Calu3 (cell line): ENCODE results near the gene SKAP1. TPM values are rescaled to one million over a fixed set of nuclear protein-coding genes. Genes with fewer than 3 reads are reported as not detected.

Experiments used
- BruUV-seq: library from RNA; stranded (reverse); fragments of 400-500 nt; replicated peaks from 2 replicates; lab custom pipeline; 2021; lab: Mats Ljungman, UMichigan
- CTCF ChIA-PET: fragments of 300-600 bp; sonication (Branson Sonifier 250); formaldehyde crosslinking; loops from one replicate; lab custom pipeline; 2022; ENCODE audit warnings: antibody characterized with exemption; lab: Charles Lee
- DNase-seq: peaks from one replicate; pipeline ENCODE4 v3.0.0; 2022
- H3K27ac Mint-ChIP-seq: one replicate; pipeline ENCODE4 v1.8.0; 2022; ENCODE audit warnings: mixed read lengths; ENCODE audit not compliant: unreplicated experiment
- H3K27me3 Mint-ChIP-seq: one replicate; pipeline ENCODE4 v1.8.0; 2022; ENCODE audit warnings: mixed read lengths; ENCODE audit not compliant: unreplicated experiment
- H3K36me3 Mint-ChIP-seq: one replicate; pipeline ENCODE4 v1.8.0; 2022; ENCODE audit warnings: mild to moderate bottlenecking, moderate library complexity, mixed read lengths; ENCODE audit not compliant: insufficient read depth, unreplicated experiment
- H3K4me1 Mint-ChIP-seq: one replicate; pipeline ENCODE4 v1.8.0; 2022; ENCODE audit warnings: mild to moderate bottlenecking, low read depth, mixed read lengths; ENCODE audit not compliant: unreplicated experiment
- H3K4me3 Mint-ChIP-seq: one replicate; pipeline ENCODE4 v1.8.0; 2022; ENCODE audit warnings: mild to moderate bottlenecking, low read depth, moderate library complexity, mixed read lengths; ENCODE audit not compliant: unreplicated experiment
- H3K9me3 Mint-ChIP-seq: one replicate; pipeline ENCODE4 v1.8.0; 2022; ENCODE audit warnings: low read depth, mixed read lengths; ENCODE audit not compliant: unreplicated experiment
- intact Hi-C: fragments of 100-400 bp; cut with micrococcal nuclease; formaldehyde crosslinking; loops from one replicate; pipeline ENCODE4 v1.10.0; 2022; ENCODE audit not compliant: unreplicated experiment
- total RNA-seq: library from RNA; stranded (reverse); gene quantifications from 2 replicates; pipeline ENCODE4 v1.2.3, GENCODE V29; 2022
- TF ChIP-seq, protein P1 (sequence below): fragments of 200-600 bp; IDR thresholded peaks from one replicate; pipeline ENCODE4 v1.8.0; 2022; ENCODE audit warnings: antibody characterized with exemption; ENCODE audit not compliant: unreplicated experiment

The SKAP1 gene
- total RNA-seq, 1 experiment from 2014 or later, result 4.4 TPM

DNA sequence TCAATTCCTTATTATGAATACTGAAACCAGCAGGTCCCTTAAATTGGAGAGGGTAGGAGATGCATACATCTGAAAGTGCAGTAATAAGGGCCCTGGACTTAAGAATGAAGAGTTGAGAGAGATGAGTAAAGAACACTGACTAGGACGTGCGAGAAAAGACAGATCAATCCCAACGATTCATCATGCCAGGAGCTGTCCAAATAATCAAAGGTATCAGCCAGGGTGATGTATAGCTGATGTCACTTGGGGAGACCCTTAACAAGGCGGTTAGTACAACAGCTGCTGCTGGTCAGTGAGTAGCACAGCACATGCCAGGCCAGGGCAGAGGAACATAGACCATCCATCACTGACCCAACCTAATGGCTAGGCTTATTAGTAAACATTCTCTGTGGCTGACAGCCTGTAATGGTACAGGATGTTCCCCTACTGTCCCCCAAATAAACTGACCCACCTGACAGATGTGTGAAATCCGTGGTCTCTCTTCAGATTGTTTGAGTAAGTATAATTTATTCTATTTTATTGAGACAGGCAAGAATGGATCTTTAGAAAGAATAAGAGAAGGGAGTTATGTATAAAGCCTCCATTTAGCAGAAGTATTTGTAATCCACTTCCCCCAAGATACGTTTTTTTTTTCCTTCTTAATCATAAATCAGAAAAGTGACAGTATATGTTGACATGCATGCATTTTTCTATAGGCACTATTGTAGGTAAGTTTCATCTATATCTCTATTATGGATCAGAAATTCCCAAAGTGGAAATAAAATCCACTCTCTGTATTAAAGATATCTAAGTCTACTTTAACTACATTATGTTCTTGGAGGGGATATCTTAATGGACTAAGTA is 204.1 kb downstream of the SKAP1 start:
- H3K27me3 Mint-ChIP-seq, result no peaks in the 10 kb centered on the region
- no peaks in the 10 kb centered on the region for H3K9me3 Mint-ChIP-seq
- peaks cover 17% of the 10 kb centered on the region for H3K4me1 Mint-ChIP-seq
- intact Hi-C loops, result no loop called here
- CTCF ChIA-PET, result interaction anchor here (0.5 to 3.9 kb wide), 5 partner anchors 10 to 299 kb away, joined by 3 to 20 read pairs (median 4); no protein-coding TSS in a partner anchor
- H3K27ac Mint-ChIP-seq, result no peak overlapping the region
- no peak for DNase-seq
- TF ChIP-seq, protein P1, sequence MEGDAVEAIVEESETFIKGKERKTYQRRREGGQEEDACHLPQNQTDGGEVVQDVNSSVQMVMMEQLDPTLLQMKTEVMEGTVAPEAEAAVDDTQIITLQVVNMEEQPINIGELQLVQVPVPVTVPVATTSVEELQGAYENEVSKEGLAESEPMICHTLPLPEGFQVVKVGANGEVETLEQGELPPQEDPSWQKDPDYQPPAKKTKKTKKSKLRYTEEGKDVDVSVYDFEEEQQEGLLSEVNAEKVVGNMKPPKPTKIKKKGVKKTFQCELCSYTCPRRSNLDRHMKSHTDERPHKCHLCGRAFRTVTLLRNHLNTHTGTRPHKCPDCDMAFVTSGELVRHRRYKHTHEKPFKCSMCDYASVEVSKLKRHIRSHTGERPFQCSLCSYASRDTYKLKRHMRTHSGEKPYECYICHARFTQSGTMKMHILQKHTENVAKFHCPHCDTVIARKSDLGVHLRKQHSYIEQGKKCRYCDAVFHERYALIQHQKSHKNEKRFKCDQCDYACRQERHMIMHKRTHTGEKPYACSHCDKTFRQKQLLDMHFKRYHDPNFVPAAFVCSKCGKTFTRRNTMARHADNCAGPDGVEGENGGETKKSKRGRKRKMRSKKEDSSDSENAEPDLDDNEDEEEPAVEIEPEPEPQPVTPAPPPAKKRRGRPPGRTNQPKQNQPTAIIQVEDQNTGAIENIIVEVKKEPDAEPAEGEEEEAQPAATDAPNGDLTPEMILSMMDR, result no peak
- H3K36me3 Mint-ChIP-seq, result no peaks in the 10 kb centered on the region
- BruUV-seq, result no TSS peak
- no peak overlapping the region for H3K4me3 Mint-ChIP-seq

DNA sequence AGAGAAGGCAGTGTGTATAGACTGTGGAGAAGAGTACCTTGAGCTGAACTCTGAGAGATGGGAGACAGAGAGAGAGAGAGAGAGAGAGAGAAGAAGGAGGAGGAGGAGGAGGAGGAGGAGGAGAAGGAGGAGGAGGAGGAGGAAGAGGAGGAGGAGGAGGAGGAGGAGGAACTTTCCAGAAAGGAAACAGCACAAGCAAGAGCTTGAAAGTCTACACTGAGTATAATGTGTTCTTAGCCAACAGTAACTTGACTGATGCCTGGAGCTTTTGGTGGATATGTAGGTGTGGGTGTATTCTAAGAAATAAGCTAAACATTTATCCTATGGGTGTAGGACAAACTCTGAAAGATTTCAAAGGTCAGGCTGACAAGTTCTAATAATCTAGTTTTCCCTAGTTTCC is 206.1 kb downstream of the SKAP1 start:
- no peak for DNase-seq
- intact Hi-C loops, result no loop called here
- Mint-ChIP-seq H3K36me3 (no peaks in the 10 kb centered on the region), H3K4me3 (no peak overlapping the region), H3K9me3 (no peaks in the 10 kb centered on the region), H3K4me1 (peaks cover 18% of the 10 kb centered on the region), H3K27me3 (no peaks in the 10 kb centered on the region), H3K27ac (no peak overlapping the region)
- TF ChIP-seq, protein P1, result no peak
- BruUV-seq, result no TSS peak
- CTCF ChIA-PET, result interaction anchor here (0.6 to 1.9 kb wide), 4 partner anchors 8 to 47 kb away, joined by 3 to 7 read pairs (median 4); no protein-coding TSS in a partner anchor

DNA sequence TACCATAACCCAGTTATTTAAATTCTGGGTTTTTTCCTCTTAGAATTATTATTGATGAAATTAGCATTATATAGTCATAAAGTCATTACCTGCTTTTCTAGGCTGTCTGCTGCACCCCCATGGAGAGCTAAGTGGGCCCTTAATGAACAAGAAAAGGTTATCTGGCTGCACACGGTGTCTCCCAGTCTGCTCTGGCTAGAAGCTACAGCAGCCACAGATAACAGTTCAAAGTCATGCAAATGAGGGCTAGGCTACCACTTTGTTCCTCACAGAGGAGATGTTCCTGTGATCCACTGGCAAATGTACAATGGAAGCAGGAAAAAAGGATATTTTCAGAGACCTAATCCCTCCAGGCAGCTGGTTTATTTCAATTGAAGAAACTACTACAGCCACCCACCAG is 210.4 kb downstream of the SKAP1 start:
- CTCF ChIA-PET, result no interaction called here
- TF ChIP-seq, protein P1, result no peak
- Mint-ChIP-seq H3K9me3 (no peaks in the 10 kb centered on the region), H3K36me3 (no peaks in the 10 kb centered on the region), H3K27me3 (no peaks in the 10 kb centered on the region), H3K27ac (no peak overlapping the region), H3K4me3 (no peak overlapping the region), H3K4me1 (peaks cover 31% of the 10 kb centered on the region)
- intact Hi-C loops, result loop anchor here (5.0 kb wide), 1 partner anchor 118 kb away; no protein-coding TSS in a partner anchor
- no TSS peak for BruUV-seq
- no peak for DNase-seq

DNA sequence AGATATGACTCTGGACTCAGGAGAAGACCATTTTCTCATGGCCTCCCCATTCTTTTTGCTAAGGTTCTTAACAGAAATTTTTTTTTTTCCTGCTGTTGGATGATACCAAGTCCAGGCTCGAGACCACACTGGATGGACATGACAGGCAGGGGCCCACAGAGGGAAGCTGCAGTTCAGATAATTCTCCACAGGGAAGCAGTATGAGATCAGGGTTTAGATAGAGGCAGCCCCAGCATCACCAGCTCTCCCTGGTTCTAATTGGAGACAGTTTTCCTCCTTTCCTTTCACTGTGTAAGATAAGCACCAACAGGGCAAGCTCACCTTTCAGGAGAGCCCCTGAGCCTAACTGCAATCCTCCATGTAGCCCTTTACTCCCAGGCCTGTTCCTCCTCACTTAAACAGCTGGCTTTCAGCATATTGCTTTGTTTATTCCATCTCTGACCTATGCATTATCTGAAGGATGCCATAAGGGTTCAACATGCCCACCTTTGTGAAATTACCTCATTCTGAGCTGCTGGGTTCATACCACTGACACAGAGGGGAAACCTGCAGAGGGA is 214.4 kb downstream of the SKAP1 start:
- CTCF ChIA-PET, result interaction anchor here (0.5 to 4.4 kb wide), 37 partner anchors 9 to 1022 kb away, joined by 3 to 84 read pairs (median 4); no protein-coding TSS in a partner anchor
- no peaks in the 10 kb centered on the region for H3K9me3 Mint-ChIP-seq

More for the DNA sequence above, 214.4 kb downstream of the SKAP1 start:
- TF ChIP-seq, protein P1, result peak; percentile 87
- peak; percentile 78 for DNase-seq
- peaks cover 31% of the 10 kb centered on the region for H3K4me1 Mint-ChIP-seq
- no TSS peak for BruUV-seq
- no peak overlapping the region for H3K4me3 Mint-ChIP-seq
- H3K27me3 Mint-ChIP-seq, result no peaks in the 10 kb centered on the region
- H3K27ac Mint-ChIP-seq, result no peak overlapping the region
- intact Hi-C loops, result loop anchor here (1.0 to 5.0 kb wide), 5 partner anchors 29 to 403 kb away; no protein-coding TSS in a partner anchor
- no peaks in the 10 kb centered on the region for H3K36me3 Mint-ChIP-seq
